GM18868 (cell line): ENCODE results near the gene C20orf141.
"Not testable (repeated sequence)": the region's sequence is repeated elsewhere in the genome, so short reads cannot be mapped to it uniquely, and the experiment has no call there.

ENCODE experiments used
- ATAC-seq: cut with Tn5 transposase; IDR thresholded peaks from one replicate; pipeline ENCODE4 v1.9.1; 2021; ENCODE audit warnings: mild to moderate bottlenecking, moderate library complexity; ENCODE audit not compliant: unreplicated experiment

Gene C20orf141

DNA sequence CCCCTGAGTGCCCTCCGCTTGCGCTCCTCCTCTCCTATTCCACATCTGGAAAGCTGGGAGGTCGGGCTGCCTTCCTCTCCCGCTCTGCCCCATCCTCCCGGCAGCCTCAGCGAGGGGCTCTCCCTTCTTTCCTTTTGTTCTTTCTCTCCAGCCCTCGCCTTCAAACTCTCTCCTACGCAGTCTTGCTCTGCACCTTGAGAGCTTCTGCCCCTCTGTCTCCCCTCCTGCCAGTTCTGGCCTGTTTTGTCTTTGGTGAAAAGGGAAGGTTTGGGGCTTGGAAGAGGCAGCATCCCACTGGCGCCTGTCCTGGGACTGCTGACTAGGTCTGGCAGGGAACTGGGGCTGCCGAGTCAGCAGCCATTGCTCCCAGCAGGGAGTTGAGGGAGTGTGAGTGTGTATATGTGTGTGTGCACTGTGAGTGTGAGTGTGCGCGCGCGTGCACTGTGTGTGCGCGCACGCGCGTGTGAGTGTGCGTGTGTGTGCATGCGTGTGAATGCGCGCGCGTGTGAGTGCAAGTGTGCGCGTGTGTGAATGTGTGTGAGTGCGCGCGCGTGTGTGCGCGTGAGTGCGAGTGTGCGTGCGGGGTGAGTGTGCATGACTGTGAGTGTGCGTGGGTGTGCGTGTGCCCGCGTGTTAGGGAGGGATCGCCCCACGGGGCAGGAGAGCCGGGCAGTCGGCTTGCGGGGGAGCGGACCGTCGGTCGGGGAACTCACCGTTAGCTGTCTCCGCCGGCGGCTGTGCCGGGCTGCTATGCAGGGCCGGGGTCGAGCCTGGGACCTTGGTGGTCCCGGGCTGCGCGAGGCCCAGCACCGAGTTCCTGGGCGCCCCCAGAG lies 14.9 kb upstream of the C20orf141 start:
- no peak for ATAC-seq

DNA sequence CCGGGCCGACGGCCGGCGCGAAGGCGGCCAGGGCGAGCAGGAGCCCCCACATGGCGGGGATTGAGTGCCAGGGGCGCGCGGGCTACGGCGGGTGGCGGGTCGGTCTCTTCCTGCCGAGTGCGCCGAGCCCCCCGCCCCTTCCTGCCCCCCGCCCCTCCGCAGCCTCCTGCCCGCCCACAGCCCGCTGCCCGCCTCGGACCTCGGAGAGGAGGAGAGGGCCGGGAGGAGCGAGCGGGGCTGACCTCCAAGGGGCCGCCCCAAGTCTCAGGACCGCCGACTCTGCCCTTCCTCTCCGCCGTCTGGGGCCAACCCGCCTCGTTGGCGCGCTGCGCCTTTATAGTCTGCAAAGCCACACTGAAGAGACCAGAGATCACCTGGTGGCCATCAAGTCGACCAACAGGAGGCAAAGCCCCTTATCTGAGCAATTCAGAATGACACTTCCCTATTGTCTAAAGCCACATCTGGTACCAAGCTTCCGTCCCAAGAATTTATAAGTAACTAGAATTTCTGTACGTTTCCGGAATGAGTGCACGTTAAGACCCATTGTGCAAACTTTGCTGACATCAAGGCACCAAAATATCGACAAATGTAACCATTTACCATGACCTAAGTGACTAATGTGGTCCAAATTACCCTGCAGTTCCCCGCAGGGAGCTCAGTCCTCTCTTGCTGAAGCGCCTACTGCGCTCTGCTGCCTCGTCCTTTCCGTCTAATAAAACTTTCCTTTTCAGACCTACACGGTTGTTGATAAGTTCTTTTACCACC lies 14.1 kb upstream of the C20orf141 start, which contains the start of gene CPXM1:
CPXM1 (minus strand) TSS at position 107 of the 765 bp plus-strand sequence; CDS start at position 52, 55 bp downstream.
- ATAC-seq, result no peak

DNA sequence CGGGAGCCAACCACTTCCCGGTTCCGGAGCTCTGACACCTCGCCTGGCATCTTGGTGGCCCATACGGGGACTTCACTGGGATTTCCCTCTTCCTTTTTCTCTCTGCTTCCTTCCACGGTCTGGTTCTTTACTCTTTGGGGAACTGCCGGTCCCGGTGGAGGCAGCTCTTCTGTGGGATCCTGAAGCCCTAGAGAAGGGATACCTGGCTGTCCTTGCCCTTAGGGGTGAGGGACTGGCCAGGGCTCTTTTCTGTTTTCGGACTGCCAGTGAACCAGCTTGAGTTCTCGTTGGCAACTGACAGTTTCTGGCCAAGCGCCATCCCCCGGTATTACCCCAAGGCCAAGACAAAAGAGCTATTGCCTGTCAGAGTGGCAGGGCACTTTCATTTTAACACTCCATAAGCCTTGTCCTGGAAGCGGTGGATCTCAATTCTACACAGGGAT lies 13.5 kb upstream of the C20orf141 start:
- no peak for ATAC-seq

DNA sequence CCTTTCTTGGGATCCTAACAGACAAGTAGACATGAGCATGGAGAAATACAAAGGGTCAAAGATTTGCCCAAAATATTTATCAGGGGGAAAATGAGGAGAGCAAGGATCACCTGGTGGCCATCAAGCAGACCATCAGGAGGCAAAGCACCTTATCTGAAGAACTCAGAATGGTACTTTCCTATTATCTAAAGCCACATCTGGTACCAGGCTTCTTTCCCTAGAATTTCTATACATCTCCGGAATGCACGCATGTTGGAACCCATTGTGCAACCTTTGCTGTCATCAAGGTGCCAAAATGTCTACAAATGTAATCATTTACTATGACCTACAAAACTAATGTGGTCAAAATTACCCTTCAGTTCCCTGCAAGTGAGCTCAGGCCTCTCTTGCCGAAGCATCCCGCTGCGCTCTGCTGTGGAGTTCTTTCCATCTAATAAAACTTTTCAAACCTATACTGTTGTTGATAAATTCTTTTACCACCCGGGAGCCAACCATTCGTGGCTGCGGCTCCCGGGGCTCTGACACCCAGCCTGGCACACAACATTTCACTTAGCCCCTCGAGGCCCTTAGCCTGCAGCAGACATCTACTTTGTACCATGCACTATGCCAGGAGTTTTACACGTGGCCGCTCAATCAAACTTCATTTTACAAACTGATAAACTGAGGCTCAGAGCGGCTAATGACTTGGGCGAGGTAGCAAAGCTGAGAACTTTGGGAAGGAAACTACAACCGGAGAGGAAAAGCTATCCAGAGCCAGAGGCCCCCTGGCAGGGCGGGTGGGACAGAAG lies 10.6 kb upstream of the C20orf141 start:
- ATAC-seq, result no peak

DNA sequence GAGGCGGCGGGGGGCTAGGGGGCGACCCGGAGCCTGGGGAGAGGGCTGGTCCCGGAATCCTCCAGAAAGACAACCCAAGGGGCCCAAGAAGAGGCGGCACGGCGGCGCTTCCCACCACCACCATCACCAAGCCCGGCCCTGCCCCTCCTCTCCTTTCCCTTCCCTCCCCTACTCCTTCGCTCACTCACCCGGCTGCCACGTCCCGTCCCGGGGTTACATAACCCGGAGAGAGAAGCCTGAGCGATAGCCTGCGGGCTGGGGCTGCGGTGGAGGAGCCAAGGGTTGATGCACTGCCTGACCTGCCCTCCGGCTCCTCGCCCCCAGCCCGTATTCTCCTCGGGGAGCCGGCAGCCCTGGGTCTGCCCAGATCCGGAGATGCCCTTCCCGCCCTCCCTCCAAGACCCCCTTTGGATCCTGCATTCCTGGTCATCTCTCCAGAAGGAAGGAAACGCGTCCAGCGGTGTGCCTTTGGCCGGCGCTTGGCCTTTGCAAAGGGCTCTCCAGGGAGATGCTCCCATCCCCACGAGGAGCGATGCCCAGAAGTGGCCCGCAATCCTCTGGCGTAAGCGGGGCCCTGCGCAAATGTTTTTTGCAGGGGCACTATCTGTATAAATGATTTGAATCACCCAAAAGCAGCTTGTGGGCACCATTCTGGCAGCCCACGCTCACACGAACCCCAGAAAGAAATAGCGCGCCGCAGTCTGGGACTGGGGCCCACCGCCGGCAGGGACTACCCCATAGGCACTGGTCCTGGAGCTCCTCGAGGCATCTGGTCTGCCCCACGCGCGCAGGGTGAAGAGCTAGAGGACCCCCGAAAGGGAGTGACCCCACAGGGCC lies 9.7 kb upstream of the C20orf141 start:
- no peak for ATAC-seq

DNA sequence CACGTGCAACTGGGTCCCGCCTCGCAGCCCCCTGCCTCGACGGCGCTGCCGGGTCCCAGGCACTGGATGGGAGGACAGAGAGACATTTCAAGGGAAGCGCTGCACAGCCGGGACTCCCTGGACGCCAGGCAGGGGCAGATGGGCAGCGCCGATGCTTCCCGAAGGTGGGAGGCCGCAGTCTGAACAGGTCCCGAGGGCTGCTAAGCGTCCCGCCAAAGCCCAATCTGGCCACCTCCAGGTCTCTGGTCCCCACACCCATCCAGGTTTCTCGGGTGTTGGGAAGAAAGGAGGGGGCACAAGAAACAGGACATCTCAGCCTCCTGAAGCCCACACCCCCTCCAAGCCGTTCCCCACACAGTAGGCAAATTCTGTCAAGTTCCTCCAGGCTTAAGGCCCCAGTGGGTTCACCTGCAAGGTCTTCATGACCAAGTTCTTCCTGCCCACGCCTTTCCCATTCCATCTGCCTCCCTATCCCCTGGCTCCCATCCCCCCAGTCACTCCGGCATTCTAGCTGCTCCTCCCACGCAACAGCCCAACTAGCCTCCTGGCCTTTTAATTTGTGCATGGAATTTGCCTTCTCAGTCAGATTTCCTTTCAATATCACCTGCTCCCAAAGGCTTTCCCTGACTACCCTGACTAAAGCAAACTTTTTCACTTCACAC lies 9.0 kb upstream of the C20orf141 start:
- no peak for ATAC-seq

DNA sequence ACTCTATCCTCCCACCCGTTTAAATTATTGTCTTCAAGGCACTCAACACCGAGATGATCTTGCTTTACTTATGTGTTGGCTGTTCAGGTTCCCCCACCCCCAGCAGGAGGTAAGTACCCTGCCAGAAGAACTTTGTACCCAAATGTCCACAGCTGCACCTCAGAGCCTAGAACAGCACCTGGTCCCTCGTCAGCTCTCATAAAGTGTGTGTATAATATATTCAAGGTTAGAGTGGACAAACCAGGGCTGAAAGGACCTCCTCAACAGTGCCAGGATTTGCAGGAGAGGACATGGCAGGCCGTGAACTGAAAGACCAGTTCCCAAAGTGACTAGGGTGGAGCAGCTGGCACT lies 8.5 kb upstream of the C20orf141 start:
- ATAC-seq, result no peak

DNA sequence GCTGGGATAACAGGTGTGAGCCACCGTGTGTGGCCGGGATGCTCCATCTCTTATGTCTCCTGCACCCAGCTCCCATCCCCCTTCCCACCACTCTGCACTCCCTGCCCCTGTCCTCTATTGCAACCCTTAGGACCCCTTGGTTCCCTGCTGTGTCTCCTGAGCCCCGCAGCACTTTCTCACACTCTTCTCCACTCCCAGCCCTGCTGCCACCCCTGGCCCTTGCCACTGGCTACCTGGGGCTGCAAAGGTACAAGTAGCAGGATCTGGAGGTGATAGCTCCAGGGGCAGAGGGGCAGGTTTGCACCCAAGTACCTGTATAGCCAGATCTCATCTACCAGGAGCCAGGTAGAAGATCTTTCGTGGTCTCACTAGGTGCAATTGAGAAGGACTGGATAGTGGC lies 7.8 kb upstream of the C20orf141 start:
- no peak for ATAC-seq

DNA sequence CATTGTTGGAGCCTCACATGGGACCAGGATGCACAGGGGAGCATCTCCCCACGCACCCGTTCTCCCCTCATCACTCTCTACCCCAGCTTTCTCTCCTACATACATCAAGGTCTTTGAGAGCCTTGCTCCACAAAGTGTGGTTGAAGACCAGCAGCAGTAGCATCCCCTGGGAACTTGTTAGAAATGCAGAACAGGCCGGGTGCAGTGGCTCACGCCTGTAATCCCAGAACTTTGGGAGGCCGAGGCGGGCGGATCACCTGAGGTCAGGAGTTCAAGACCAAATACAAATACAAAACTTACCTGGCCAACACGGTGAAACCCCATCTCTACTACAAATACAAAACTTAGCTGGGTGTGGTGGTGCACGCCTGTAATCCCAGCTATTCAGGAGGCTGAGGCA lies 6.9 kb upstream of the C20orf141 start:
- ATAC-seq, result not testable (repeated sequence)

DNA sequence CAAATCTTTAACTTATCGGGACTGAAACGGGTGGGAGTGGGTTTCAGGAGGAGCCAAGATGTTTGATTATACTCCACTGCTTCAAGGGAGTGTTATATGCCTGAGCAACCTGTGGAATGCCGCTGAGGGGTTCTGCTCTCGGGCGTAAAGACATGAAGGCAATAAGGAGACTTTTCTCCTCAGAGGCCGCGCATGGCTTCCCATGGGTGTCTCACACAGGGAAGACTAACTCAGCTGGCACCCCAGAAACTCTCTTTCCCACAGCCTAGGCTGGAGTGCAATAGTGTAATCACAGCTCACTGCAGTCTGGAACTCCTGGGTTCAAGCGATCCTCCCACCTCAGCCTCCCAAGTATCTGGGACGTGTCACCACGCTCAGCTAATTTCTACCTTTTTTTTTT lies 5.1 kb upstream of the C20orf141 start:
- no peak for ATAC-seq

DNA sequence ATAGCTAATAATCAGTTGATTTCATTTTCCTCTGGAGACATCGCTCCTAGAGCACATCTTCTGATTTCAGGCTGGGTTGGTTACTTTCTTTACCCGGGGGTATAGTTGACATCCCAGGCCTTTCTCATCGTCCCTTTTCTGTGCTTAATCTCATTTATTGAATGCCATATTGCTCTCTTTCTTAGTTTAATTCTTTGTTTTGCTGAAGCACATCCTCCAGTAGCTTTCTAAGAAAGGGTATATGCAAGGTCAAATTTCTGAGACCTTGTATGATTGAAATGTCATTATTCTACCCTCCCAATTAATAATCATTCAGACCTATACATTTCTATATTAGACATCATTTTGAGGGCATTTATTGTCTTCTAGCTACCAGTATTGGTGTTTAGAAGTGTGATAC lies 2.6 kb upstream of the C20orf141 start:
- ATAC-seq, result no peak

DNA sequence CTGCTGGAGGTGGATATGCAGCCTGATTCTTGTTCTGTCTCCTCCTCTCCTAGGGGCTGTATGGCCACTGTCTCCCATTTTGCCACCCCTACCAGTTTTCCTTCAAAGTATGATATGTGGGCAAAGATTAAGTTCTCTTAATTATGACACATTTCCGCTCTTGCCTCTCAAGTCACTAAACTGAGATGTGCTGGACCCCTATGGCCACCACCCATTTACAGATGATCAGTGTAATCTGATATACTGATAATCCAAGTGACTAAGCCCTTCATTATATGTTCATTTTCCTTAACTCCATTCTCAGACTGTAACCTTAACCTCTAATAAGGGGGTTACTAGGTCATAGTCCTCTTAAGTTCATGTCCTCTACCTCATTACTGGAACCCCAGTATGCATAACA lies 711 bp upstream of the C20orf141 start:
- no peak for ATAC-seq

DNA sequence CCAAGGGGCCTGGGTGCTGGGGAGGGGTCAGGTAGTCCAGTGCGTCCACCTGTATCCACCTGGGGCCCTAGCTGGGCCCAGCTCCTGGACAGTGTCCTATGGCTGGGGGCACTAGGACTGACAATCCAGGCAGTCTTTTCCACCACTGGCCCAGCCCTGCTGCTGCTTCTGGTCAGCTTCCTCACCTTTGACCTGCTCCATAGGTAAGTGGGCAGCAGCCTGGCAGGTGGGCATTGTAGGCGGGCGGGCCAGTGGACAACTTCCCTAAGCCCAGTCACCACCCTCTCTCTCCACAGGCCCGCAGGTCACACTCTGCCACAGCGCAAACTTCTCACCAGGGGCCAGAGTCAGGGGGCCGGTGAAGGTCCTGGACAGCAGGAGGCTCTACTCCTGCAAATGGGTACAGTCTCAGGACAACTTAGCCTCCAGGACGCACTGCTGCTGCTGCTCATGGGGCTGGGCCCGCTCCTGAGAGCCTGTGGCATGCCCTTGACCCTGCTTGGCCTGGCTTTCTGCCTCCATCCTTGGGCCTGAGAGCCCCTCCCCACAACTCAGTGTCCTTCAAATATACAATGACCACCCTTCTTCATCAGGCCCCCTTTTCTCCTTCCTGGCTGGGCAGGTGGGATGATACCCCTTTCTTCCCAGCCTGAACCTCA lies 584 bp downstream of the C20orf141 start:
- ATAC-seq, result no peak

DNA sequence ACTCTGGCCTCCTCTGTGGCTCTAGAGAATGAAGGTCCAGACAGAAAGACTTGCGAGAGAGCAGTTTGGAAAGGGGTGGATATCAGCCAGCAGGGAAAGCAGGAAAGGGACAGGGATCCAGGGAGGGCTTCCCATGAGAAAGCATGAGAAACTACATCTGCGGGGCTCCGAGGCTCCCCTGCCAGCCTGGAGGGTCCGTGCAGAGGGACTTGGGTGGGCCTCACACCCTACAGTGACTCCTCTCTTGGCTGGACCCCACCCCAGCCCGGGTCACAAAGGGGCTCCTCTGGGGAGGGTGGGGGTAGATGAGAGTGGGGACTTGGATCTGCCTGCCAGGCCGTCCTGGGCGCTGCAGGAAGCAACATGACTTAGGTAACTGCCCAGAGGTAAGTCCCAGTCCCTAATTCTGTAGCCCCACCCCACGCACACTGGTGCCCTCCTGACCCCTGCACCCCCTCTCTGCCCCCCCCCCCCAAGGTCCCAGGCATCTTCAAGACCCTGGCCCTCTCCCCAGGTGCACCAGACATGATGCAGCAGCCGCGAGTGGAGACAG lies 1.3 kb downstream of the C20orf141 start, which contains the start of gene TMEM239:
TMEM239 (plus strand) TSS at position 335 of the 553 bp plus-strand sequence; CDS start at position 526, 191 bp downstream.
- ATAC-seq, result no peak

DNA sequence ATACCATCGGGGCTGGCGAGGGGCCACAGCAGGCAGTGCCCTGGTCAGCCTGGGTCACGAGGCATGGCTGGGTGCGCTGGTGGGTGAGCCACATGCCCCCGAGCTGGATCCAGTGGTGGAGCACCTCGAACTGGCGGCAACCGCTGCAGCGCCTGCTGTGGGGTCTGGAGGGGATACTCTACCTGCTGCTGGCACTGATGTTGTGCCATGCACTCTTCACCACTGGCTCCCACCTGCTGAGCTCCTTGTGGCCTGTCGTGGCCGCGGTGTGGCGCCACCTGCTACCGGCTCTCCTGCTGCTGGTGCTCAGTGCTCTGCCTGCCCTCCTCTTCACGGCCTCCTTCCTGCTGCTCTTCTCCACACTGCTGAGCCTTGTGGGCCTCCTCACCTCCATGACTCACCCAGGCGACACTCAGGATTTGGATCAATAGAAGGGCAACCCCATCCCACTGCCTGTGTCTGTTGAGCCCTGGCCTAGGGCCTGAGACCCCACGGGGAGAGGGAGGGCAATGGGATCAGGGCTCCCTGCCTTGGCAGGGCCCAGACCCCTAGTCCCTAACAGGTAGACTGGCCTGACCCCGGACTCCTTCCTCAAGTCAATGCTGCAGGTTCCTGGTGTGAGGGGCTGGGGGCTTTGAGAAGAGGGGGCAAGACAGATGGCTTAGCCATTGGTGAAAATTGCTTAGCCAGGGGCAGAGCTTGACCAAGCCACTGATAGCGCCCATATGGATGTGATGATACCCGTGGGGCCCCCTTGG lies 2.0 kb downstream of the C20orf141 start:
- ATAC-seq, result no peak

DNA sequence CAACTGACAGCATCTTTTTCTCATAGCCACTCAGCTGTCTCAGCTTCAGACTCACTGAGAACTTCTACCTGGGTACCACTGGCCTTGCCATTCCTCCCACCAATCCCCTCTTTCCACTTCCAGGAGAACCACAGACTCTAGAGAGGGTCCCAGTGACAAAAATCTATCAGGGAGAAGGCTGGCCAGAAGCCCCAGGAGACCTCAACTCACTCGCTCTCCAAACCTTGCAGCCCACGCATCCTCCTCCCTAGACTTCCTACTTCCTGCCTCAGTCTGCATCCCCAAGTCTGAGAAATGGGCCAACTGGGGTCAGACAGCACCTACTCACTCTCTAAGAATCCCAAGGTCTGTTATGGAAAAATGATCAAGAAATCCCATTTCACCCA lies 2.5 kb downstream of the C20orf141 start:
- ATAC-seq, result no peak

DNA sequence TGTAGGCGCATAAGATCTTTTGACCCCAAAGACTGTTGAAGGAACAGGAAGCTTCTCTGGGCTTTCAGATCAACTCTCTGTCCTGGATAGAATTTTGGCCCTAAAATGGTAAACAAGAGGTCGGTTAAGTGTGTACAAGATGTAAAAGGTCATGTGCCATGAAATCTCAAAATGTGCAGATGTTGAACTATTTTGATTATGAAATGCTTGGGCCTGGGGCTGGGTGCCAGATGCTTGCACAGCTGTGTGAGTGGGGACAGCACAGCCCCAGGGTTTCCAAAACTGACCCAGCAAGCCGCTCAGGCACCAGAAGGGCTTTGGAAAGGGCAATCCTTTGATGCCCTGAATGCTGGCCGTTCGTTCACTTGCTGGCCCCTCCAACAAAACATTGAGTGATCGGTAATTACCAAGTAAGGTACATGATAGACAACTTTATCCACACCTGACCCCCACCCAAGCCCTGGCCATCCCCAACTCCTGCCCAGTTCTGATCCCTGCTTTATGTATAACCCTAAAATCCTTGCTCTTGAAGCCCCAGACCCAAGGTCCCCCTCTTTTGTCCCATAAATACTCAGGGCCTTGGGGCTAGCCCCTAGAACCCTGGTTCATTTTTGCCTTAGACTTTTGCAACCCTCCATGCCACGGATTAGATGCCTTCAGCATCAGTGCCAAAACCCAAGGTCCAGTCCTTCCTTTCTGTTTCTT lies 3.3 kb downstream of the C20orf141 start:
- ATAC-seq, result no peak
